GM12878 (cell line): Measurements from ENCODE around the gene SUPT3H.

Experiments
- BRCA1 ChIP-seq: IDR thresholded peaks from 2 replicates; pipeline ENCODE4 v1.6.1; 2011; ENCODE audit warnings: low read depth, low read length, improper control_type of control experiment
- CTCF ChIP-seq, 3 experiments: IDR thresholded peaks in 2 of 3; conservative IDR thresholded peaks in 1 of 3; 2 replicates each; pipeline ENCODE4 v1.5.1; 2011; ENCODE audit warnings: low read depth in 3 of 3, low read length in 3 of 3, mild to moderate bottlenecking in 3 of 3, control low read depth in 2 of 3, moderate library complexity in 2 of 3, inconsistent platforms in 1 of 3, mixed read lengths in 1 of 3; ENCODE audit not compliant: control insufficient read depth in 2 of 3, insufficient read depth in 1 of 3; ENCODE audit errors: extremely low read depth in 1 of 3
- EZH2 ChIP-seq: IDR thresholded peaks from 2 replicates; pipeline ENCODE4 v1.6.1; 2012; ENCODE audit warnings: low read depth, mild to moderate bottlenecking, control low read depth, inconsistent platforms, low read length, borderline replicate concordance; ENCODE audit not compliant: control insufficient read depth
- LARP7 ChIP-seq: fragments of 450-650 bp; IDR thresholded peaks from 2 replicates; pipeline ENCODE4 v1.6.1; 2017; ENCODE audit warnings: mild to moderate bottlenecking
- SMAD1 ChIP-seq: fragments of 450-650 bp; IDR thresholded peaks from 2 replicates; pipeline ENCODE4 v1.6.1; 2018; ENCODE audit warnings: mild to moderate bottlenecking, low read depth; ENCODE audit not compliant: partially characterized antibody
- ZNF274 ChIP-seq: IDR thresholded peaks from one replicate; pipeline ENCODE4 v1.8.0; 2011; ENCODE audit not compliant: insufficient read length, insufficient read depth

DNA sequence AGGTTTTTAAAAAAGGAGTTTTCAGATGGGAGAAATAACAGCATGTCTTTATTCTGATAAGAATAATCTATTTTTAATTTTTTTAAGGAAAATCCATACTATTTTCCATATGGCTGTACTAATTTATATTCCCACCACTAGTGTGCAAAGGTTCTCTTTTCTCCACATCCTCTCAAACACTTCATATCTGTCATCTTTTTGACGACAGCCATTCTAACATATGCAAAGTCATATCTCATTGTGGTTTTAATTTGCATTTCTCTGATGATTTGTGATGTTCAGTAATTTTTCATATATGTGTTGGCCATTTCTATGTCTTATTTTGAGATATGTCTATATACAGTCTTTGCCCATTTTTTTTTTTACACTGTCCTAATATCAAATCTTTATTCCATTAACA lies 330.2 kb downstream of the SUPT3H start:
- TF ChIP-seq CTCF (IDR thresholded peaks at IDR 0.05 in 2 of 3, conservative IDR thresholded peaks at IDR 0.05 in 1 of 3; ENCODE audit: control insufficient read depth in 2 of 3, extremely low read depth in 1 of 3, insufficient read depth in 1 of 3, low read depth in 3 of 3, low read length in 3 of 3) (no peak), EZH2 (no peak), BRCA1 (no peak), ZNF274 (no peak), LARP7 (no peak), SMAD1 (no peak)
